ENCODE data around the gene GPR162.
A peak's percentile ranks its signal among the peaks of the same experiment; 100 is the strongest.
"Not testable (repeated sequence)": the region's sequence is repeated elsewhere in the genome, so short reads cannot be mapped to it uniquely, and the experiment has no call there.

Gene GPR162

DNA sequence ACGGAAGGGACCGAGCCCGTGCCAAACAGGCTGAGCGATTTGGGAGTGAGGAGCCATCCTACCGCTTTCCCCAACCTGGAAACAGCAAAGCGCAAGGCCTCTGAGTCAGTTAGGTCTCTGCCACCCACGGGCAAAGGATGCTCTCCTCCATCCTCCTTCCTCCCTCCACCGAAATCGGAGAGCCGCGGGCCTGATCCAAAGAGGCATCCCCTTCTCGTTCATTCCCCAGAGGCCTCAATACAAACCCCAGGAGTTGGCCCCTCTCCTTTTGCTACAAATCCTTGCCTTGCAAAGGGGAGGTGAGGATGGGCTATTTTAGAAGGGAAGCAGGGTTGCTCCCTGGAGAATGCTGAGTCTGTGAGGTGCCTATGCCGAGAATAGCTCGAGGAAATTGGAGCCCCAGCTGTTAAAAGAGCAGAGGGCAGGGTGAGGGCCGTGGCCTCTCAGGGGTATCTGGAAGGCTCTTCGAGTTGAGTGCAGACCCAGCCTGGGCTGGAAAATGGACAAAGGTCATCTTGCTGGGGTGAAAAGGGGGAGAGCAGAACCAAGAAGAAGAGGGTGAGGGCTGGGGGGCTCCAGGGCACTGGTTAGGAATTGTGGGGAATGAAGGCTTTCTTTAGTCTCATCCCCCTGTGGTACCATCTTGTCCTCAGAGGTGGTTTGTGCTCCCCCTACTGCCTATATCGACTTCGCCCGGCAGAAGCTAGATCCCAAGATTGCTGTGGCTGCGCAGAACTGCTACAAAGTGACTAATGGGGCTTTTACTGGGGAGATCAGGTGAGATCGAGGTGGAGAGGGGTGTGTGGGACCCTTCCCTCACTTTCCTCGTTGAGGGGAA, 46.8 kb downstream of the GPR162 start:
- Histone ChIP-seq H3K27ac (peak overlapping the region; percentile 99 to 100), H3K4me3 (peak overlapping the region; percentile 94 to 100), H3K4me1 (peaks cover 0 to 56% (median 44%) of the 10 kb centered on the region in 4 donors), H3K36me3 (peaks cover 20 to 50% (median 35%) of the 10 kb centered on the region in 3 donors), H3K9me3 (no peaks in the 10 kb centered on the region), H3K27me3 (no peaks in the 10 kb centered on the region)
- TF ChIP-seq, protein P1, sequence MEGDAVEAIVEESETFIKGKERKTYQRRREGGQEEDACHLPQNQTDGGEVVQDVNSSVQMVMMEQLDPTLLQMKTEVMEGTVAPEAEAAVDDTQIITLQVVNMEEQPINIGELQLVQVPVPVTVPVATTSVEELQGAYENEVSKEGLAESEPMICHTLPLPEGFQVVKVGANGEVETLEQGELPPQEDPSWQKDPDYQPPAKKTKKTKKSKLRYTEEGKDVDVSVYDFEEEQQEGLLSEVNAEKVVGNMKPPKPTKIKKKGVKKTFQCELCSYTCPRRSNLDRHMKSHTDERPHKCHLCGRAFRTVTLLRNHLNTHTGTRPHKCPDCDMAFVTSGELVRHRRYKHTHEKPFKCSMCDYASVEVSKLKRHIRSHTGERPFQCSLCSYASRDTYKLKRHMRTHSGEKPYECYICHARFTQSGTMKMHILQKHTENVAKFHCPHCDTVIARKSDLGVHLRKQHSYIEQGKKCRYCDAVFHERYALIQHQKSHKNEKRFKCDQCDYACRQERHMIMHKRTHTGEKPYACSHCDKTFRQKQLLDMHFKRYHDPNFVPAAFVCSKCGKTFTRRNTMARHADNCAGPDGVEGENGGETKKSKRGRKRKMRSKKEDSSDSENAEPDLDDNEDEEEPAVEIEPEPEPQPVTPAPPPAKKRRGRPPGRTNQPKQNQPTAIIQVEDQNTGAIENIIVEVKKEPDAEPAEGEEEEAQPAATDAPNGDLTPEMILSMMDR (IDR thresholded peaks at IDR 0.05) = no peak
- no peak for DNase-seq
- intact Hi-C loops (cut with DNase I; ENCODE audit: low total_unique reads) = loop anchor here (5.0 kb wide), 2 partner anchors 74 to 99 kb away; partner anchors contain the start of genes C12orf57 and RNU7-1

DNA sequence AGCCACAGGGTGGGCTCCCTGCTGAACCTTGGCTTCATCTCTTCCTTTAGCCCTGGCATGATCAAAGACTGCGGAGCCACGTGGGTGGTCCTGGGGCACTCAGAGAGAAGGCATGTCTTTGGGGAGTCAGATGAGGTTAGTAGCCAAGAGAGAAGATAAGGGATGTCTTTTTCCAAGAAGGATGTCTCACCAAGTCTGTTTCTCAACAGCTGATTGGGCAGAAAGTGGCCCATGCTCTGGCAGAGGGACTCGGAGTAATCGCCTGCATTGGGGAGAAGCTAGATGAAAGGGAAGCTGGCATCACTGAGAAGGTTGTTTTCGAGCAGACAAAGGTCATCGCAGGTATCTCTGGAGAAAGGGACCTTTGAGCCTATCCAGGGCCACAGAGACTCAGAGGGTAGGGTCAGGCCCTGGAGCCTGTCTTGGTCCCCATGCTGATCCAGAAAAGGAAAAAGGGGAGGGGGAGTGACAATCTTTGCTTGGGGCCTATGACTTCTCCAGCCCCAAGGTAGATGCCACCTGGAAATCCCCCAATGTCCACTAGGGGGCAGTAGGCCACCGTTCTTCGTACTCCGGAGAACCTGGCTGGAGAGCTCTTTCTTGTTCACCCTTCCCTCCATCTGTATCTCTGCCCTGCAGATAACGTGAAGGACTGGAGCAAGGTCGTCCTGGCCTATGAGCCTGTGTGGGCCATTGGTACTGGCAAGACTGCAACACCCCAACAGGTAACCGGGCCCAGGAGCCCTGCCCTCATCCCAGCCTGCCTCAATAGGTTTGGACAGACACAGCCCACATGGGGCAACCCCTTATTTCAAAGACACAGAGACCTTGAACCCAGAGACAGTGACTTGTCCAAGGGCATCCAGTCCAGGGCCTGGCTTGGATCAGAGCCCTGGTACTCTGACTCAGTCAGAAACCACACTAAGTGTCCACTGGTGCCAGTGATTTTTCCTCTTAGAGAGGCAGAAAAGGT, 47.7 kb downstream of the GPR162 start:
- H3K4me3 ChIP-seq = peak overlapping the region; percentile 94 to 100
- intact Hi-C loops (cut with DNase I; ENCODE audit: low total_unique reads) = loop anchor here (5.0 kb wide), 2 partner anchors 73 to 98 kb away; partner anchors contain the start of genes C12orf57 and RNU7-1
- peak overlapping the region; percentile 99 to 100 for H3K27ac ChIP-seq
- H3K27me3 ChIP-seq = no peaks in the 10 kb centered on the region
- H3K36me3 ChIP-seq = peaks cover 14 to 41% (median 26%) of the 10 kb centered on the region in 3 donors
- peak; percentile 74 to 85 for DNase-seq
- H3K9me3 ChIP-seq = no peaks in the 10 kb centered on the region
- TF ChIP-seq, protein P1 (IDR thresholded peaks at IDR 0.05) = peak; percentile 89 to 91
- peaks cover 0 to 56% (median 46%) of the 10 kb centered on the region in 4 donors for H3K4me1 ChIP-seq

- intact Hi-C loops (cut with DNase I; ENCODE audit: low total_unique reads); DNase-seq; H3K27me3 ChIP-seq; H3K4me3 ChIP-seq; H3K9me3 ChIP-seq: not testable (repeated sequence)
- Histone ChIP-seq H3K27ac (peak overlapping the region in 1 of 2 donors; percentile 100), H3K4me1 (peaks cover 0 to 62% (median 46%) of the 10 kb centered on the region in 4 donors), H3K36me3 (peaks cover 10 to 31% (median 21%) of the 10 kb centered on the region in 3 donors)
Measured at GRCh38 chr12:6870304-6870703, 48.7 kb downstream of the GPR162 start.

DNA sequence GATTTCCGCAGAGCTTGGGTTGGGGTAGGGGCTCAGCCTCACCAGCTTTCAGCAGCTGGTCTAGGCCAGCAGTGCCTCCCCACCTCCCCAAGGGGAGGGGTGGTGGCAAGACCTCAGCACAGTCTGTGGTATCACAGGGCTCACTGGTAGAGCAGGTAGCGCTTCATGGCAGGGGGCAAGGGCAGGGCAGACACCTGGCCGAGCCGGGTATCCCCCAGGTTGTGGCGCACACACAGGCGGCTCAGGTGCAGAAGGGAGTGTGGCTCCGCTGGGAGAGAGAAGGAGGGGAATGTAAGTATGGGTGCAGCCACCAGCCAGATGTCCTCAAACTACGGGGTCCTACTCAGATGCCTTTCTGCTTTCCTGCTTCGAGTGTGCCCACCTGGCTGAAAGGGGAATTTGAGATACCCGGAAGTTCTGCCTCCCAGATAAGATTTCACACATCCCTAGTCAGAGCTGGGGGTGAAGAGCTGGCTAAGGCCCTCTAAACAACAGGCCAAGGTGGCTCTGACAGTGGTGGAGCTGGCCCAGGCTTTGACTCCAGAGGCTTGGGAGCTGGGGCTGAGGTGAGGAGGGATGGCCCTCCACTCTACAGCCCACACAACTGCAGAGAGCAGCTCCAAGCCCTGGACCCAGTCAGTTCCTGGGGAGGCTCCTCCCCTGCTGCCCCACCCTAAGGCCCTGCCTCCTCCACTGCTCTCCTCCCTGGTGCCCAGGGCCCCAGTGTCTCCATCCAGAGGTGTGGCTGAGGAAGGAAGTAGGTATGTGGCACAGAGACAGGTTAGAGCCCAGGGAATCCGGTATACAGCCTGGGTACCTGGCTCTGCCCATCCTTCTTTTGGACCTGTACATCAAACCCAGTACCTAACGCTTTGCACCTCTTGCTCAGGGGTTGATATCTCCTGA, 49.7 kb downstream of the GPR162 start:
- no peaks in the 10 kb centered on the region for H3K9me3 ChIP-seq
- no peaks in the 10 kb centered on the region for H3K27me3 ChIP-seq
- peaks cover 0 to 59% (median 44%) of the 10 kb centered on the region in 4 donors for H3K4me1 ChIP-seq
- intact Hi-C loops (cut with DNase I; ENCODE audit: low total_unique reads) = no loop called here
- H3K36me3 ChIP-seq = peaks cover 10 to 28% (median 21%) of the 10 kb centered on the region in 3 donors
- DNase-seq = no peak
- TF ChIP-seq, protein P1 (IDR thresholded peaks at IDR 0.05) = no peak
- H3K4me3 ChIP-seq = peak overlapping the region; percentile 73 to 76
- H3K27ac ChIP-seq = peak overlapping the region; percentile 86 to 88

GRCh38 chr12:6872073-6873048, 50.7 kb downstream of the GPR162 start:
- Histone ChIP-seq H3K4me1 (peaks cover 0 to 52% (median 38%) of the 10 kb centered on the region in 4 donors), H3K4me3 (peak overlapping the region; percentile 73 to 76), H3K9me3 (no peaks in the 10 kb centered on the region), H3K36me3 (peaks cover 10 to 28% (median 21%) of the 10 kb centered on the region in 3 donors), H3K27me3 (no peaks in the 10 kb centered on the region), H3K27ac (peak overlapping the region; percentile 86 to 88)
- intact Hi-C loops (cut with DNase I; ENCODE audit: low total_unique reads) = no loop called here
- peak; percentile 85 to 91 for DNase-seq
- TF ChIP-seq, protein P1 (IDR thresholded peaks at IDR 0.05) = peak; percentile 82 to 98
